Measurements from ENCODE around the gene PRSS23.

PRSS23 gene

GRCh38 chr11:86803136-86804045 is 3.0 kb downstream of the PRSS23 start:
- TF ChIP-seq REST (IDR thresholded peaks at IDR 0.05; ENCODE audit: insufficient read depth in 1 of 2, low read depth in 2 of 2, low read length in 2 of 2) (no peak), FOXP2 (optimal IDR thresholded peaks at IDR 0.05; ENCODE audit: borderline replicate concordance, extremely low read depth, extremely low read length, insufficient read depth) (no peak), POLR2AphosphoS5 (IDR thresholded peaks at IDR 0.05; ENCODE audit: low read depth, low read length) (no peak), SIN3A (IDR thresholded peaks at IDR 0.05; ENCODE audit: borderline replicate concordance, insufficient read depth, low read length) (no peak), TAF1 (IDR thresholded peaks at IDR 0.05; ENCODE audit: borderline replicate concordance, insufficient read depth, low read length) (peak; percentile 17; the same call in 1 of the 2 replicates)

GRCh38 chr11:86804951-86805350 is 4.6 kb downstream of the PRSS23 start:
- no peak for TF ChIP-seq REST (IDR thresholded peaks at IDR 0.05; ENCODE audit: insufficient read depth in 1 of 2, low read depth in 2 of 2, low read length in 2 of 2)
- TF ChIP-seq TAF1 (IDR thresholded peaks at IDR 0.05; ENCODE audit: borderline replicate concordance, insufficient read depth, low read length), result no peak
- TF ChIP-seq POLR2AphosphoS5 (IDR thresholded peaks at IDR 0.05; ENCODE audit: low read depth, low read length), result no peak
- TF ChIP-seq SIN3A (IDR thresholded peaks at IDR 0.05; ENCODE audit: borderline replicate concordance, insufficient read depth, low read length), result no peak
- TF ChIP-seq FOXP2 (optimal IDR thresholded peaks at IDR 0.05; ENCODE audit: borderline replicate concordance, extremely low read depth, extremely low read length, insufficient read depth), result no peak

GRCh38 chr11:86805873-86806310 is 5.5 kb downstream of the PRSS23 start:
- TF ChIP-seq TAF1 (IDR thresholded peaks at IDR 0.05; ENCODE audit: borderline replicate concordance, insufficient read depth, low read length), result no peak
- TF ChIP-seq SIN3A (IDR thresholded peaks at IDR 0.05; ENCODE audit: borderline replicate concordance, insufficient read depth, low read length), result 0 out of 2 replicates have a peak, but pooled peaks have one; percentile 22
- no peak for TF ChIP-seq POLR2AphosphoS5 (IDR thresholded peaks at IDR 0.05; ENCODE audit: low read depth, low read length)

GRCh38 chr11:86806903-86807302 is 6.6 kb downstream of the PRSS23 start:
- TF ChIP-seq SIN3A (IDR thresholded peaks at IDR 0.05; ENCODE audit: borderline replicate concordance, insufficient read depth, low read length) (no peak), POLR2AphosphoS5 (IDR thresholded peaks at IDR 0.05; ENCODE audit: low read depth, low read length) (no peak), FOXP2 (optimal IDR thresholded peaks at IDR 0.05; ENCODE audit: borderline replicate concordance, extremely low read depth, extremely low read length, insufficient read depth) (no peak), TAF1 (IDR thresholded peaks at IDR 0.05; ENCODE audit: borderline replicate concordance, insufficient read depth, low read length) (no peak)

- TF ChIP-seq FOXP2 (optimal IDR thresholded peaks at IDR 0.05; ENCODE audit: borderline replicate concordance, extremely low read depth, extremely low read length, insufficient read depth) (no peak), REST (IDR thresholded peaks at IDR 0.05; ENCODE audit: insufficient read depth in 1 of 2, low read depth in 2 of 2, low read length in 2 of 2) (no peak), TAF1 (IDR thresholded peaks at IDR 0.05; ENCODE audit: borderline replicate concordance, insufficient read depth, low read length) (no peak), POLR2AphosphoS5 (IDR thresholded peaks at IDR 0.05; ENCODE audit: low read depth, low read length) (no peak), SIN3A (IDR thresholded peaks at IDR 0.05; ENCODE audit: borderline replicate concordance, insufficient read depth, low read length) (no peak)
Observed at GRCh38 chr11:86807360-86807759, 7.0 kb downstream of the PRSS23 start.

GRCh38 chr11:86809561-86809960 is 9.2 kb downstream of the PRSS23 start:
- TF ChIP-seq TAF1 (IDR thresholded peaks at IDR 0.05; ENCODE audit: borderline replicate concordance, insufficient read depth, low read length), result no peak
- TF ChIP-seq POLR2AphosphoS5 (IDR thresholded peaks at IDR 0.05; ENCODE audit: low read depth, low read length), result no peak
- no peak for TF ChIP-seq SIN3A (IDR thresholded peaks at IDR 0.05; ENCODE audit: borderline replicate concordance, insufficient read depth, low read length)
- no peak for TF ChIP-seq FOXP2 (optimal IDR thresholded peaks at IDR 0.05; ENCODE audit: borderline replicate concordance, extremely low read depth, extremely low read length, insufficient read depth)
- no peak for TF ChIP-seq REST (IDR thresholded peaks at IDR 0.05; ENCODE audit: insufficient read depth in 1 of 2, low read depth in 2 of 2, low read length in 2 of 2)

Data from PFSK-1 (cell line).